Germinal center (tissue), 1 donor: Measurements from ENCODE around the gene KRT39.
A peak's percentile ranks its signal among the peaks of the same experiment; 100 is the strongest.
"Not testable (repeated sequence)": the region's sequence is repeated elsewhere in the genome, so short reads cannot be mapped to it uniquely, and the experiment has no call there.

Source experiments
- DNase-seq: peaks from one replicate; pipeline ENCODE4 v3.0.0; 2012; ENCODE audit warnings: mixed read lengths, low spot score

KRT39 gene

GRCh38 chr17:40940266-40940665 is 26.5 kb downstream of the KRT39 start:
- no peak for DNase-seq

GRCh38 chr17:40938981-40939380 is 27.8 kb downstream of the KRT39 start:
- no peak for DNase-seq

- no peak for DNase-seq
These were observed 29.3 kb downstream of the KRT39 start, which contains the start of gene KRT23 for GRCh38 chr17:40937384-40937819. TSS of gene KRT23 (minus strand) at chr17:40937646. CDS start at chr17:40936603, 1,043 bp downstream.

DNA sequence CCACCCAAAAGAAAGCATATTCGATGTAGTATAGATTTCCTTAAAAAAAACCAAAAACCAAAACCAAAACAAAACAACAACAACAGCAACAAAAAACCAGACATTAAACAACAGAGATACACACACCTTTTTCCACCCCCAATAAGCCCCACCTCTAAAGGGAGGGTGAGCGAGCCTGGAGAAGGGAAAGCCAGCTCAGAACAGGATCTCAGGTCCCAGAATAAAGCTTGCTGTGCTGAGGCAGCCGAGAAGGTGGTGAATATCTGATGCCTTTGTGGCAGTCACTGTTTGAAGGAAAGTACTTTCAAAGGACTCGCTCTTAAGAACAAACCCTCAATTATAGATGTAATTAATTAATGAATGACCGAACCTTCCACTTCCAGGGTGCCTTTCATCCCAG is 29.8 kb downstream of the KRT39 start:
- DNase-seq: no peak

- no peak for DNase-seq
These were observed 30.2 kb downstream of the KRT39 start for GRCh38 chr17:40936437-40936971.

DNA sequence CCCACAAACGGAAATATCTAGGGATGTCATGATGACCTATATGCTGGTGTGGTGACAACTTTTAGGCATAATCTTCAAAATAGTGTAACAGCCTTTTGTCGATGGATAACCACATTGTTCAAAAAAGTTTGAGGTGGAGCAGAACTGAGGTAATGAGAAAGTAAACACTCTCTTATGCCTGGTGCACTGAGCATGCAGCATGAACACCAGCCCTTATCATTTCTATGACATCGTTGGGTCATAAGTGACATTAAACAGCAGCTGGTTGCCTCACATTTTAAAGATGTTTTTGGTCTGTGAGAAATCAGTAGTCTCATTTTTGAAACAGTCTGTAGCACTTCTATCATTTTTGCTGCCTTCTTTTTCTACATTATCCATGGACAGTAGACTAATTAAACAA is 31.1 kb downstream of the KRT39 start:
- DNase-seq: no peak

DNA sequence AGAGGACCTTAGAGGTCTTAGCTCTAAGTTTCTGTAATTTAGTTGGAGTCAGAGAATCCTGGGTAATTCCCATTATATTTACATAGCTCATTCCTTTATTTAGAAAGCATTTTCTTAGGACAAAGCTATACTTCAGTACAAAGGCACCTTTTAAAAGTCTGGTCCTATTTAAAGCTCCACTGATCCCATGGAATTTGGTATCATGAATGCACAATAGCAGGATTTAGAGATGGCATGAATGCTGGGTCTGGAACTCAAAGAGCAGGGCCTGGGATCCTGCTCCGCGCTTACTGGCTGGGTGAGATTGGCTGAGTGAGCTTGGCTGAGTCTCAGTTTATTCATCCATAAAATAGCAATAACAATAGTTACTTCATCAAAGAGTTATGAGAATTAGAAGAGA is 34.1 kb downstream of the KRT39 start:
- no peak for DNase-seq

DNA sequence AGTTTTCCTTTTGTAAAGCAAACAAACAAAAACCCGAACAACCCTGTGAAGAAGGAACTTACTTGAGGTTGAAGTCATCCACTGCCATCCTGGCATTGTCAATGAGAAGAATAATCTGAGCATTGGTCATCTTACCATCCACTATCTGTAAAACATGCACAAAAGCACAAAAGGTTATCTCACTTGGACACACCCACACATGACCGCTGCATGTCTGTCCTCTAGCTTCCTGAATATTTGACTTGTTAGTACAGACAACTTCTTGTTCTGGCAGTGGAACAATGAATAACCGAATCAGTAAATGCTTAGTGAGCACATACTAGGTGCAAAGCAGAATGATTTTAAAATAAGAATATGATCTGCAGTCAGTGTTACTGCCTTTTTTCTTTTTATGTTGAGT is 35.4 kb downstream of the KRT39 start:
- DNase-seq: no peak

- DNase-seq: no peak
These were observed 40.4 kb downstream of the KRT39 start for GRCh38 chr17:40926341-40926740.

GRCh38 chr17:40922239-40922638 is 44.5 kb downstream of the KRT39 start:
- no peak for DNase-seq

GRCh38 chr17:40921026-40921425 is 45.7 kb downstream of the KRT39 start:
- DNase-seq: no peak

DNA sequence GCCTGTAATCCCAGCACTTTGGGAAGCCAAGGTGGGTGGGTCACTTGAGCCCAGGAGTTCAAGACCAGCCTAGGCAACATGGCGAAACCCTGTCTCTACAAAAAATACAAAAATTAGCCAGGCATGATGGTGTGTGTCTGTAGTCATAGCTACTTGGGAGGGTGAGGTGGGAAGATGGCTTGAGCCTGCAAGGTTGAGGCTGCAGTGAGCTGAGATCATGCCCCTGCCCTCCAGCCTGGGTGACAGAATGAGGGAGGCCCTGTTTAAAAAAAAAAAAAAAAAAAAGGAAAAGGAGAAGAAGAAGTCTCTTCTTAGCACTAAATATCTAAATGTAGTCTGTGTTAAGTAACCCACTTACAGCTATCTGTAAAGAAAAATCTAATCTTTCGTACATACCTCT is 49.6 kb downstream of the KRT39 start:
- not testable (repeated sequence) for DNase-seq

DNA sequence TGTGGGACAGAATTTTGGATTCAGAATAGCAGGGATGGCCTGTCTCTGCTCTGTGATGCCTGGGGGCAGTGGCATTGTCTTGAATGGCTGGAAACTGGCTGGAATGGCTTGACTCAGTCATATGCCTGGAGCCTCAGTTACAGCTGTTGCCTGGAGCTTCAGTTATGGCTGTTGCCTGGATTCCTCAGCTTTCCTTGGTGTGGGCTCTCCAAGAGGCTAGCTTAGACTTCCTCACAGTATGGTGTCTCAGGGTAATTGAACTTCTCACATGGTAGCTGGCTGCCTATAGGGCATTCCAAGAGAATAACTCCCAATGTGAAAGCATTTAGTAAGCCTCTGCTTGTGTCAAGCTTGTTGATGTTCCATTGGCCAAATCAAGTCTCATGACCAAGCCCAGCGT is 50.4 kb downstream of the KRT39 start:
- DNase-seq: no peak

DNA sequence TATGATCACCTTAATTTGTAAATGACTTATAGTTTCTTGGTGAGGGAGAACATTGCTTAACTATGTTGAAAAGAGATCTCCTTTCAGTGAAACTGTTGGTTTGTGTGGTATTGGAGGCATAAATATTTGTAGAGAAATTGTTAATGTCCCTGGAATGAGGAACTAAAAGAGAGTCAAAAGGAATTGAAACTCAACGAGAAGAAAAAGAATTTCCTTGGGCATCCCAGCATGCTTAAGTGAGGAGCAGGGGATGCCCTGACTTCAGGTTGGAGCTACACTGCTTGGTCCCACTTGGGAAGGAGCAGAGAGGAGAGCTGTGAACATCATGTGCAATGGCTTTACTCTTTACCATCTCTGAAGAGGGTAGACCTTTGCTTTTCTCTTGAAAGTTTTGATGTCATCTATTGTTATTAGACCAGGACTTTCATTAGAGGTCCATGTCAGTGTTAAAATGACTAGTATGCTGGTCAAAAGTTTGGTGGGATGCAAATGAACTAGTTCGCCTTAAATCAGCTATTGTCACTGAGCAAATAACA is 51.0 kb downstream of the KRT39 start:
- no peak for DNase-seq

DNA sequence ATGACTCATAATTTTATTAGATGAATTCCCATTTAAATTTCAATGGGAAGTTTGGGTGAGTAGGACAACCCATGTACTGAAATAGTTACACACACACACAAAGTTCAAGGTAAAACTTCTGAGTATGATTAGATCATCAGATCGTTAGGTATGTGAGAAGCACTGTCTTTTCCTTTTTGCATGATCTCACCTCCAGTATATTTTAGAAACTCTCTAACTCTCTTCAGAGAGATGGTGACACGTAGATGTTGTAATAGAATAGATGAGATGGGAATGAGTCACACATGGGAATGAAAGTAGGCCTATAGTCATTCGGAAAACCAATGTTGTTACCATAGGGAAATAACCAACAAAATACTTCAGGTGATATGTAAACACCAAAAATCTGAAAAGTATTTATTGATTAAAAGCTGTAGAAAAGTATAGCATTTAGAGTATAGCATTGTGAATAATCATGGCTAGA is 51.5 kb downstream of the KRT39 start:
- DNase-seq: no peak

DNA sequence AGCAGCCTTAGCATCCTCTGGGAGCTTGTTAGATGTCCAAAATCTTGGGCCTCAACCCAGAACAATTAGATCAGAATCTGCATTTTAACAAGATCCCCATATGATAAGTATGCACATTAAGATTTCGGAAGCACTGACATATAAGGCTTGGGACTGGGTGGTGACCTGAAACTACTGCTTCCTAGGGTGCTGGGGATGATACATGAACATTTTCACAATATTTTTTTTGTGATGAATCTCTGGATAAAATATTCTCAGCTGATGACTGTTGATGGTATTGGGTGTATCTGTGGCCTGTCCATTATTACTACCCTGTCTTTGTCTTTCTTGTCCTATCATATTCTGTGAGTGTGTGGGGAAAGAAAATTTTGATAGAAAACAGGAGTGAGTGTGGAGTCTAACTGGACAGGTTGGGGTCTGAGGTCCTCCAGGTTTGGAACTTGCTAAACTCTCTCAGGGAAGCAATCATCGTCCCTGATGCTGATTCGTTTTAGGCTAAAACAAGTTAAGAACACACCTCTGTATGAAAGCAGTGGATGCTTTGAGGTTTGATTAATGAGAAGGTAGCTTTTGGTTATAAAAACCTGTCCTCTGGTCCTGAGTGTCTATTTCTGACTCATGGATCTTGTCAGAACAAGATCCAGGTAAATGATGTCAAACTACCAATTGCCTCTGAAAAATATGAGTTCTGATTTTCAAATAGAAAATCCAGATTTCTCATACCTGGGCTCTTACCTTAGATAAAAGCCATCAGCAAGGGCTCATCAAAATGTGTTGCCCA is 52.5 kb downstream of the KRT39 start:
- DNase-seq: no peak

- DNase-seq: no peak
These were observed 54.1 kb downstream of the KRT39 start for GRCh38 chr17:40912486-40913210.

GRCh38 chr17:40910441-40910841 is 56.3 kb downstream of the KRT39 start:
- no peak for DNase-seq

DNA sequence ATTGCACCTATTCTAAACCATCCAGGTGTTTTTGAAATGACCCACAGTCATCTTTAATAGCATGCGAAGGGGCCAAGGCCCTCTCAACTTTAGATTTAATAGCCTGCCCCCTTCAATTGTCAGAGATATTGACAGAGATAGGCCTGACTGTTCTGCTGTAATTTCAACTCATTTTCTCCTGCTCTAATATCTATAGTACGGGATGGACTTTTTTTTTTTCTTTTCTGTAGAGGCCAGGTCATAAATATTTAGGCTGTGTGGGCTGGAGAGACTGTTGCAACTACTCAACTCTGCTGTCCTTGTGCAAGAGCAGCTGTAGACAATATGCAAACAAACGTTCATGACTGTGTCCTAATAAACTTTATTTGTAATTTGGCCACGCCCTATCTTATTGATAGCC is 57.0 kb downstream of the KRT39 start:
- no peak for DNase-seq

GRCh38 chr17:40909351-40909750 is 57.4 kb downstream of the KRT39 start:
- peak; percentile 63 for DNase-seq
